Vagina (tissue), 2 donors: Measurements from ENCODE around the gene ZNF385B. TPM values are rescaled to one million over a fixed set of nuclear protein-coding genes. Genes with fewer than 3 reads are reported as not detected.
A peak's percentile ranks its signal among the peaks of the same experiment; 100 is the strongest.

ENCODE experiments used
- DNase-seq, 2 donors: peaks; one replicate each; pipeline ENCODE4 v3.0.0-alpha.2; 2017; ENCODE audit errors: extremely low spot score in 2 of 2
- H3K27ac ChIP-seq: fragments of 200-600 bp; sonication (generic); one replicate; pipeline ENCODE4 v1.5.1; 2019
- H3K27me3 ChIP-seq: fragments of 200-600 bp; sonication (generic); one replicate; pipeline ENCODE4 v1.5.1; 2019
- H3K36me3 ChIP-seq, 2 donors: fragments of 200-600 bp; sonication (generic); one replicate each; pipeline ENCODE4 v1.5.1; 2017 to 2019
- H3K4me1 ChIP-seq: fragments of 200-600 bp; sonication (generic); one replicate; pipeline ENCODE4 v1.5.1; 2019
- H3K4me3 ChIP-seq, 2 donors: fragments of 200-600 bp; sonication (generic); 1 replicate in 1 of 2; 2 replicates in 1 of 2; pipeline ENCODE4 v1.5.1; 2016 to 2019
- H3K9me3 ChIP-seq: fragments of 200-600 bp; sonication (generic); one replicate; pipeline ENCODE4 v1.5.1; 2019
- POLR2A ChIP-seq, 2 donors: fragments of 450-650 bp; IDR thresholded peaks; one replicate each; pipeline ENCODE4 v1.6.1; 2017; ENCODE audit warnings: antibody characterized with exemption in 2 of 2, mild to moderate bottlenecking in 2 of 2, moderate library complexity in 2 of 2
- POLR2AphosphoS5 ChIP-seq, 2 donors: sonication (generic); formaldehyde crosslinking; IDR thresholded peaks; one replicate each; pipeline ENCODE4 v1.9.0; 2017; ENCODE audit warnings: antibody characterized with exemption in 2 of 2, mild to moderate bottlenecking in 2 of 2, low read depth in 1 of 2; ENCODE audit not compliant: insufficient read depth in 1 of 2
- intact Hi-C: fragments of 100-400 bp; cut with DNase I; formaldehyde crosslinking; loops from one replicate; pipeline ENCODE4 v1.15.1; 2023
- total RNA-seq: library from RNA; depleted of rRNA; stranded (reverse); fragments of >200 nt; gene quantifications from one replicate; pipeline ENCODE4 v1.2.3, GENCODE V29; 2016
- TF ChIP-seq, protein P1 (sequence below), 3 experiments: fragments of 450-650 bp in 2 of 3; fragments of 200-600 bp in 1 of 3; sonication (generic) in 1 of 3; IDR thresholded peaks; one replicate each; pipeline ENCODE4 v1.5.1; 2017 to 2019; ENCODE audit warnings: antibody characterized with exemption in 3 of 3, mild to moderate bottlenecking in 2 of 3, moderate library complexity in 2 of 3

The ZNF385B gene
- total RNA-seq, 1 donor from 2014 or later = 11.5 TPM

- H3K4me1 ChIP-seq = no peaks in the 10 kb centered on the region
- intact Hi-C loops = no loop called here
- no peaks in the 10 kb centered on the region for H3K27me3 ChIP-seq
- H3K27ac ChIP-seq = no peak overlapping the region
- H3K4me3 ChIP-seq = no peak overlapping the region
- TF ChIP-seq, protein P1, sequence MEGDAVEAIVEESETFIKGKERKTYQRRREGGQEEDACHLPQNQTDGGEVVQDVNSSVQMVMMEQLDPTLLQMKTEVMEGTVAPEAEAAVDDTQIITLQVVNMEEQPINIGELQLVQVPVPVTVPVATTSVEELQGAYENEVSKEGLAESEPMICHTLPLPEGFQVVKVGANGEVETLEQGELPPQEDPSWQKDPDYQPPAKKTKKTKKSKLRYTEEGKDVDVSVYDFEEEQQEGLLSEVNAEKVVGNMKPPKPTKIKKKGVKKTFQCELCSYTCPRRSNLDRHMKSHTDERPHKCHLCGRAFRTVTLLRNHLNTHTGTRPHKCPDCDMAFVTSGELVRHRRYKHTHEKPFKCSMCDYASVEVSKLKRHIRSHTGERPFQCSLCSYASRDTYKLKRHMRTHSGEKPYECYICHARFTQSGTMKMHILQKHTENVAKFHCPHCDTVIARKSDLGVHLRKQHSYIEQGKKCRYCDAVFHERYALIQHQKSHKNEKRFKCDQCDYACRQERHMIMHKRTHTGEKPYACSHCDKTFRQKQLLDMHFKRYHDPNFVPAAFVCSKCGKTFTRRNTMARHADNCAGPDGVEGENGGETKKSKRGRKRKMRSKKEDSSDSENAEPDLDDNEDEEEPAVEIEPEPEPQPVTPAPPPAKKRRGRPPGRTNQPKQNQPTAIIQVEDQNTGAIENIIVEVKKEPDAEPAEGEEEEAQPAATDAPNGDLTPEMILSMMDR (IDR thresholded peaks at IDR 0.05) = no peak
- TF ChIP-seq POLR2A (IDR thresholded peaks at IDR 0.05) = no peak
- no peak for TF ChIP-seq POLR2AphosphoS5 (IDR thresholded peaks at IDR 0.05; ENCODE audit: insufficient read depth in 1 of 2, low read depth in 1 of 2)
- no peaks in the 10 kb centered on the region for H3K9me3 ChIP-seq
- no peak for DNase-seq
- H3K36me3 ChIP-seq = no peaks in the 10 kb centered on the region
Measured at GRCh38 chr2:179768765-179769164, 92.6 kb downstream of the ZNF385B start.

- H3K4me3 ChIP-seq = no peak overlapping the region
- H3K9me3 ChIP-seq = no peaks in the 10 kb centered on the region
- H3K27ac ChIP-seq = no peak overlapping the region
- no peaks in the 10 kb centered on the region for H3K27me3 ChIP-seq
- H3K4me1 ChIP-seq = no peaks in the 10 kb centered on the region
- no peak for DNase-seq
- no peak for TF ChIP-seq POLR2A (IDR thresholded peaks at IDR 0.05)
- TF ChIP-seq POLR2AphosphoS5 (IDR thresholded peaks at IDR 0.05; ENCODE audit: insufficient read depth in 1 of 2, low read depth in 1 of 2) = no peak
- TF ChIP-seq, protein P1 (IDR thresholded peaks at IDR 0.05) = no peak
- intact Hi-C loops = no loop called here
- H3K36me3 ChIP-seq = no peaks in the 10 kb centered on the region
Measured at GRCh38 chr2:179765666-179766065, 95.7 kb downstream of the ZNF385B start.

DNA sequence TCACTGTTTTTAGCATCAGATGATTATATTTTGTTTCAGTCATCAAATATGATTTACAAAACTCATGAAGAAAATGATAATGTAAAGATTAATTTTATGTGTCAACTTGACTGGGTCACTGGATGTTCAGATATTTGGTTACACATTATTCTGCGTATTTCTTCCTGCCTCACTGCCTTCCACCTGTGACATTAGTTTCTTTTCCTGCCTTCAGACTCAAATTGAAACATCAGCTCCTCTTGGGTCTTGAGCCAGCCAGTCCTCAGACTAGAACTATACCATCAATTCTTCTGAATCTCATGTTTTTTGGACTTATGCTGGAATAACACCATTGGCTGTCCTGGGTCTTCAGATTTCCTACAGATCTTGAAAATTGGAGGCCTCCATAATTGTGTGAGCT lies 96.7 kb downstream of the ZNF385B start:
- no peak overlapping the region for H3K4me3 ChIP-seq
- no peaks in the 10 kb centered on the region for H3K27me3 ChIP-seq
- TF ChIP-seq, protein P1 (IDR thresholded peaks at IDR 0.05) = no peak
- TF ChIP-seq POLR2AphosphoS5 (IDR thresholded peaks at IDR 0.05; ENCODE audit: insufficient read depth in 1 of 2, low read depth in 1 of 2) (no peak), POLR2A (IDR thresholded peaks at IDR 0.05) (no peak)
- intact Hi-C loops = no loop called here
- H3K4me1 ChIP-seq = no peaks in the 10 kb centered on the region
- DNase-seq = no peak
- H3K36me3 ChIP-seq = no peaks in the 10 kb centered on the region
- no peaks in the 10 kb centered on the region for H3K9me3 ChIP-seq
- no peak overlapping the region for H3K27ac ChIP-seq

DNA sequence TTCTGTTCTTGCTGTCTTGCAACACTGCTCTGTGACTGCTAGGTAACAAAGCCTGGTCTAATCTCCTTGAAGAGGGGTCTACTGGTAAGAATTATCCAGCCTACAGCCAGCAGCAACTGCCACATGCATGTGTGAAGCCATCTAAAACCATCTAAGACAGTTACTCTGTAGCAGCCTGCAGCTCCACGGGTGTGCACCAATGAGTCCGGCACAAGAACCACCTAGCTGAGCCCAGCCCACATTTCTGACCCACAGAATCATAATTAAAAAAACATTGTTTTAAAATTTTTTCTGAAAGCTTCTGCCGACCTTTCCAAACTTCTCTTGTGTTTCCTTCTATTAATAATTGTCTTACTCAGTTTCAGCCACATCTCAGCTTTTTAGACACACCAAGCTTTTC lies 102.8 kb downstream of the ZNF385B start:
- intact Hi-C loops = no loop called here
- Histone ChIP-seq H3K4me1 (no peaks in the 10 kb centered on the region), H3K36me3 (no peaks in the 10 kb centered on the region), H3K4me3 (no peak overlapping the region), H3K27ac (no peak overlapping the region), H3K9me3 (no peaks in the 10 kb centered on the region), H3K27me3 (no peaks in the 10 kb centered on the region)
- no peak for DNase-seq
- TF ChIP-seq, protein P1 (IDR thresholded peaks at IDR 0.05) = no peak
- no peak for TF ChIP-seq POLR2A (IDR thresholded peaks at IDR 0.05)
- no peak for TF ChIP-seq POLR2AphosphoS5 (IDR thresholded peaks at IDR 0.05; ENCODE audit: insufficient read depth in 1 of 2, low read depth in 1 of 2)

GRCh38 chr2:179751163-179751809 lies 110.1 kb downstream of the ZNF385B start:
- H3K27ac ChIP-seq = no peak overlapping the region
- no peak overlapping the region for H3K4me3 ChIP-seq
- no peak for TF ChIP-seq POLR2A (IDR thresholded peaks at IDR 0.05)
- TF ChIP-seq, protein P1 (IDR thresholded peaks at IDR 0.05) = peak in 2 of 3 experiments; percentile 11 to 48
- no peak for TF ChIP-seq POLR2AphosphoS5 (IDR thresholded peaks at IDR 0.05; ENCODE audit: insufficient read depth in 1 of 2, low read depth in 1 of 2)
- H3K27me3 ChIP-seq = no peaks in the 10 kb centered on the region
- DNase-seq = no peak
- no peaks in the 10 kb centered on the region for H3K9me3 ChIP-seq
- H3K4me1 ChIP-seq = no peaks in the 10 kb centered on the region
- intact Hi-C loops = loop anchor here (5.0 kb wide), 1 partner anchor 324 kb away; no protein-coding TSS in a partner anchor
- H3K36me3 ChIP-seq = no peaks in the 10 kb centered on the region
